OCI-LY7 (cell line): ENCODE data around the gene KIAA1217.

Experiments
- CTCF ChIP-seq: fragments of 200-600 bp; sonication (generic); conservative IDR thresholded peaks from 2 replicates; pipeline ENCODE4 v1.5.1; 2014; ENCODE audit warnings: mild to moderate bottlenecking, antibody characterized with exemption, low read length, moderate library complexity, mixed read lengths
- EZH2phosphoT487 ChIP-seq: fragments of 200-600 bp; sonication (generic); IDR thresholded peaks from 2 replicates; pipeline ENCODE4 v1.6.1; 2018; ENCODE audit warnings: low read depth, borderline replicate concordance, mild to moderate bottlenecking, mixed run types, antibody characterized with exemption, low read length, moderate library complexity, mixed read lengths

- no peak for TF ChIP-seq CTCF
- no peak for TF ChIP-seq EZH2phosphoT487
Observed at GRCh38 chr10:24569828-24570657, 361.1 kb downstream of the KIAA1217 start.
